Neutrophil (primary cell): Measurements from ENCODE around the gene ZNF189.

Source experiments
- H3K27ac ChIP-seq: fragments of 200-600 bp; sonication (generic); 2 replicates; pipeline ENCODE4 v1.5.1; 2016; ENCODE audit warnings: mild to moderate bottlenecking, moderate library complexity
- H3K27me3 ChIP-seq: fragments of 200-600 bp; sonication (generic); 2 replicates; pipeline ENCODE4 v1.6.0; 2016; ENCODE audit warnings: mild to moderate bottlenecking
- H3K36me3 ChIP-seq: fragments of 200-600 bp; sonication (generic); 2 replicates; pipeline ENCODE4 v1.5.1; 2017
- H3K4me1 ChIP-seq, 2 experiments: fragments of 200-600 bp in 1 of 2; sonication (generic) in 1 of 2; 1 replicate in 1 of 2; 2 replicates in 1 of 2; pipeline versions ENCODE4 v1.5.1 to v1.6.1; 2013 to 2016; ENCODE audit warnings: low read depth in 1 of 2, low read length in 1 of 2, mild to moderate bottlenecking in 1 of 2, moderate library complexity in 1 of 2; ENCODE audit not compliant: control insufficient read depth in 1 of 2, insufficient read depth in 1 of 2
- H3K4me3 ChIP-seq, 2 experiments: fragments of 200-600 bp in 1 of 2; sonication (generic) in 1 of 2; 1 replicate in 1 of 2; 2 replicates in 1 of 2; pipeline ENCODE4 v1.5.1; 2013 to 2016; ENCODE audit warnings: low read depth in 1 of 2, low read length in 1 of 2, mild to moderate bottlenecking in 1 of 2, moderate library complexity in 1 of 2
- H3K9me3 ChIP-seq: fragments of 200-600 bp; sonication (generic); 2 replicates; pipeline ENCODE4 v1.5.1; 2016
- CTCF ChIP-seq: fragments of 200-600 bp; sonication (generic); IDR thresholded peaks from 2 replicates; pipeline ENCODE4 v1.5.1; 2016; ENCODE audit warnings: antibody characterized with exemption

Gene ZNF189

GRCh38 chr9:101400120-101400519 lies 1.5 kb downstream of the ZNF189 start:
- peak overlapping the region; percentile 88 for H3K27ac ChIP-seq
- H3K4me1 ChIP-seq = peaks cover 24 to 26% of the 10 kb centered on the region in 2 experiments
- peak overlapping the region in 1 of 2 experiments; percentile 81 for H3K4me3 ChIP-seq
- no peaks in the 10 kb centered on the region for H3K9me3 ChIP-seq
- peaks cover 47% of the 10 kb centered on the region for H3K36me3 ChIP-seq
- TF ChIP-seq CTCF = no peak
- no peaks in the 10 kb centered on the region for H3K27me3 ChIP-seq

GRCh38 chr9:101403516-101404285 lies 5.0 kb downstream of the ZNF189 start:
- H3K4me1 ChIP-seq = peaks cover 16 to 19% of the 10 kb centered on the region in 2 experiments
- H3K4me3 ChIP-seq = no peak overlapping the region
- no peak overlapping the region for H3K27ac ChIP-seq
- no peak for TF ChIP-seq CTCF
- peaks cover 16% of the 10 kb centered on the region for H3K9me3 ChIP-seq
- H3K36me3 ChIP-seq = peaks cover 67% of the 10 kb centered on the region
- no peaks in the 10 kb centered on the region for H3K27me3 ChIP-seq

- Histone ChIP-seq H3K27me3 (no peaks in the 10 kb centered on the region), H3K9me3 (peaks cover 41% of the 10 kb centered on the region), H3K27ac (no peak overlapping the region), H3K36me3 (peaks cover 42% of the 10 kb centered on the region), H3K4me1 (no peaks in the 10 kb centered on the region), H3K4me3 (no peak overlapping the region)
- TF ChIP-seq CTCF = no peak
Observed at GRCh38 chr9:101408374-101409078, 9.9 kb downstream of the ZNF189 start.

GRCh38 chr9:101409079-101409477 lies 10.4 kb downstream of the ZNF189 start:
- Histone ChIP-seq H3K36me3 (peaks cover 37% of the 10 kb centered on the region), H3K9me3 (peaks cover 41% of the 10 kb centered on the region), H3K4me3 (no peak overlapping the region), H3K27me3 (no peaks in the 10 kb centered on the region), H3K4me1 (no peaks in the 10 kb centered on the region), H3K27ac (no peak overlapping the region)
- TF ChIP-seq CTCF = no peak

- no peak for TF ChIP-seq CTCF
- H3K27ac ChIP-seq = no peak overlapping the region
- H3K27me3 ChIP-seq = no peaks in the 10 kb centered on the region
- H3K4me1 ChIP-seq = peaks cover 7 to 17% of the 10 kb centered on the region in 2 experiments
- H3K36me3 ChIP-seq = no peaks in the 10 kb centered on the region
- H3K9me3 ChIP-seq = peaks cover 14% of the 10 kb centered on the region
- no peak overlapping the region for H3K4me3 ChIP-seq
Observed at GRCh38 chr9:101414839-101415238, 16.2 kb downstream of the ZNF189 start.
